ENCODE data around the gene SPDL1.

GRCh38 chr5:169544264-169544950 lies 39.2 kb upstream of the SPDL1 start:
- TF ChIP-seq CTCF (conservative IDR thresholded peaks at IDR 0.05), result no peak
- no peak for TF ChIP-seq EZH2 (IDR thresholded peaks at IDR 0.05; ENCODE audit: low read depth)

Measured in PC-9 (cell line).